ENCODE results near the gene NGFR.
A peak's percentile ranks its signal among the peaks of the same experiment; 100 is the strongest.

The NGFR gene

GRCh38 chr17:49452661-49453060 is 42.4 kb upstream of the NGFR start:
- in situ Hi-C loops (cut with HindIII; ENCODE audit: low sequenced_read_pairs), result no loop called here
- DNase-seq (ENCODE audit: low read depth, low spot score), result no peak
- no peak overlapping the region for H3K4me3 ChIP-seq (ENCODE audit: low read depth, low read length)
- TF ChIP-seq, protein P1, sequence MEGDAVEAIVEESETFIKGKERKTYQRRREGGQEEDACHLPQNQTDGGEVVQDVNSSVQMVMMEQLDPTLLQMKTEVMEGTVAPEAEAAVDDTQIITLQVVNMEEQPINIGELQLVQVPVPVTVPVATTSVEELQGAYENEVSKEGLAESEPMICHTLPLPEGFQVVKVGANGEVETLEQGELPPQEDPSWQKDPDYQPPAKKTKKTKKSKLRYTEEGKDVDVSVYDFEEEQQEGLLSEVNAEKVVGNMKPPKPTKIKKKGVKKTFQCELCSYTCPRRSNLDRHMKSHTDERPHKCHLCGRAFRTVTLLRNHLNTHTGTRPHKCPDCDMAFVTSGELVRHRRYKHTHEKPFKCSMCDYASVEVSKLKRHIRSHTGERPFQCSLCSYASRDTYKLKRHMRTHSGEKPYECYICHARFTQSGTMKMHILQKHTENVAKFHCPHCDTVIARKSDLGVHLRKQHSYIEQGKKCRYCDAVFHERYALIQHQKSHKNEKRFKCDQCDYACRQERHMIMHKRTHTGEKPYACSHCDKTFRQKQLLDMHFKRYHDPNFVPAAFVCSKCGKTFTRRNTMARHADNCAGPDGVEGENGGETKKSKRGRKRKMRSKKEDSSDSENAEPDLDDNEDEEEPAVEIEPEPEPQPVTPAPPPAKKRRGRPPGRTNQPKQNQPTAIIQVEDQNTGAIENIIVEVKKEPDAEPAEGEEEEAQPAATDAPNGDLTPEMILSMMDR (IDR thresholded peaks at IDR 0.05; ENCODE audit: low read depth, low read length), result no peak

- no peak overlapping the region for H3K4me3 ChIP-seq (ENCODE audit: low read depth, low read length)
- DNase-seq (ENCODE audit: low read depth, low spot score), result peak; percentile 23
- TF ChIP-seq, protein P1 (IDR thresholded peaks at IDR 0.05; ENCODE audit: low read depth, low read length), result no peak
- in situ Hi-C loops (cut with HindIII; ENCODE audit: low sequenced_read_pairs), result no loop called here
Observed at GRCh38 chr17:49454050-49454449, 41.0 kb upstream of the NGFR start.

- in situ Hi-C loops (cut with HindIII; ENCODE audit: low sequenced_read_pairs), result no loop called here
- DNase-seq (ENCODE audit: low read depth, low spot score), result no peak
- H3K4me3 ChIP-seq (ENCODE audit: low read depth, low read length), result no peak overlapping the region
- TF ChIP-seq, protein P1 (IDR thresholded peaks at IDR 0.05; ENCODE audit: low read depth, low read length), result no peak
Observed at GRCh38 chr17:49455272-49455861, 39.7 kb upstream of the NGFR start.

DNA sequence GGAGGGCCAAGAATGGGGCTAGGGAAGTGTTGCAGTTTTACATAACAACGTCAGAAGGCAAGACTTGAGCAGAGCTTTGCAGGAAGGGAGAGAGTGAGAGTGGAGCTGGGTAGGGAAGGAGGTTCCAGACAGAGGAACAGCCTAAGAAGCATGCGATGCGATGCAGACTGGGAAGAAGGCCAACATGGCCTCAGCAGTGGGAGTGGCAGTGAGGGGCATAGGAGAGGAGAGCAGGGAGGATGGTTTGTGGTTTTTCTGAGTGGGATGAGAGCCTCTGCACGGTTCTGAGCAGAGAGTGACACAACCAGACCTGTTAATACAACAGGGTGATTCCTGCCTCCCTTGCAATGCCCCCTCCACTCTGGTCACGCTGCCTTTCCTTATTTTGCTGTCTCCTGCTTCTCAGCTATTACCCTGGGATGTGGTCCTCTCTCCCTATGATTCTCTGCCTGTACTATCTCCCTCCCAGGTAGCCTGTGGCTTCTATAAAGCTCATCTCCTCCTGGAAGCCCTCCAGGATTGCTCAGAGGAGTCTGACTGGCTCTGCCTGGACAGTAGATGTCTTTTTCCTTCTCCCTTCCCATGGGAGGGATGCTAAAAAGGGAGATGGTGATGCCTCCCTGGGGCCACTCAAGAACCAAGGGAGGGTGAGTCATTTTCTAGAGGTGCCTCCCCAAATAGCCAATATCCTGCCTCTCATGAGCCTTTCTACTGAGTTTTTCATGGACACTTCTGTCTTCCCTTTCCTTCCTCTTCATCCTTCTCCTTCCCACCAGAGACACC is 38.7 kb upstream of the NGFR start:
- in situ Hi-C loops (cut with HindIII; ENCODE audit: low sequenced_read_pairs), result no loop called here
- no peak overlapping the region for H3K4me3 ChIP-seq (ENCODE audit: low read depth, low read length)
- peak; percentile 73 for DNase-seq (ENCODE audit: low read depth, low spot score)
- TF ChIP-seq, protein P1 (IDR thresholded peaks at IDR 0.05; ENCODE audit: low read depth, low read length), result no peak

DNA sequence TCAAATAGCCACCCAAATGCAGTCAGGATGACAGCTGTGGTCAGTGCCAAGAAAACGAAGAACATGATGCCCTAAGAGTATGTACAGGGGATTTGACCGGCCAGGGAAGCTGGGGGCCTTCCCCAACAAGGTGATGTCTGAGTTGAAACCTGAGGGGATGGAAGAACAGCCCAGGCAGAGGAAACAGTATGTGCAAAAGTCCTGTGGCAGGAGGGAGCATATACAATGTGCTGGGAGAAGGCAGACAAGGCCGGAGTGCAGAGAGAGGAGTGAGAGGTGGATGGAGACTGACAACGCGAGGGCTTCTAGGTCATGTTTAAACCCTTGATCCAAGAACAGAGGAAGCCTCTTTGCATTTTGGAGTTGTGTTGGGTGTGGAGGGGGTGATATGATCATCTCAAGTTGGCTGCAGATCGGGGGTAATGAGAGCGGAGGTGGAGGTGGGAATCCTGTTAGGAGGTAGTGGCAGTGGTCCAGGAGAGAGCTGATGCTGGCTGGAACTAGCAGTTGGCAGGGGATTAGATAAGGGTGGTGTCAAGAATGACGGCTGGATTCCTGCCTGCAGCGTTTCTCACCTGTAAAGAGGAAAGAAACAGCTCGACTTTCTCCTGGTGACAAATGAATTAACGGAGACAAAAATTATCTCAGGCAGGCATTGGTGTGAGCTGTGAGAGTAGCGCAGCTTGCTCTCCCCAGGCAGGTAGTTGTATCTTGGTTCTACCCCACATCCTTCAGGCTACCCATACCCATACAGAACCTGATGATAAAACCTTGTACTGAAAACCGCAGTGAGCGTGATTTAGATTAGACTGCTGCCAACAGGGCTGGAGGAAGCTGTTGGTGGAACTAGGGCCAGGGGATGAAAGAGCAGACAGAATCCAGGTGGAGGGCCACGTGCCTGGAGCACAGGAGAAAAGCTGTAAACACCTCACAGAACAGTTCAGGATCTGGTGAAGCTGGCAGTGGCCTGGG is 37.2 kb upstream of the NGFR start:
- H3K4me3 ChIP-seq (ENCODE audit: low read depth, low read length), result no peak overlapping the region
- DNase-seq (ENCODE audit: low read depth, low spot score), result no peak
- in situ Hi-C loops (cut with HindIII; ENCODE audit: low sequenced_read_pairs), result no loop called here
- TF ChIP-seq, protein P1 (IDR thresholded peaks at IDR 0.05; ENCODE audit: low read depth, low read length), result no peak

GRCh38 chr17:49459401-49459984 is 35.6 kb upstream of the NGFR start:
- in situ Hi-C loops (cut with HindIII; ENCODE audit: low sequenced_read_pairs), result no loop called here
- TF ChIP-seq, protein P1 (IDR thresholded peaks at IDR 0.05; ENCODE audit: low read depth, low read length), result no peak
- no peak for DNase-seq (ENCODE audit: low read depth, low spot score)
- no peak overlapping the region for H3K4me3 ChIP-seq (ENCODE audit: low read depth, low read length)
